ENCODE measurements around the gene FBXO33. TPM values are rescaled to one million over a fixed set of nuclear protein-coding genes. Genes with fewer than 3 reads are reported as not detected.
A peak's percentile ranks its signal among the peaks of the same experiment; 100 is the strongest.

The FBXO33 gene, protein sequence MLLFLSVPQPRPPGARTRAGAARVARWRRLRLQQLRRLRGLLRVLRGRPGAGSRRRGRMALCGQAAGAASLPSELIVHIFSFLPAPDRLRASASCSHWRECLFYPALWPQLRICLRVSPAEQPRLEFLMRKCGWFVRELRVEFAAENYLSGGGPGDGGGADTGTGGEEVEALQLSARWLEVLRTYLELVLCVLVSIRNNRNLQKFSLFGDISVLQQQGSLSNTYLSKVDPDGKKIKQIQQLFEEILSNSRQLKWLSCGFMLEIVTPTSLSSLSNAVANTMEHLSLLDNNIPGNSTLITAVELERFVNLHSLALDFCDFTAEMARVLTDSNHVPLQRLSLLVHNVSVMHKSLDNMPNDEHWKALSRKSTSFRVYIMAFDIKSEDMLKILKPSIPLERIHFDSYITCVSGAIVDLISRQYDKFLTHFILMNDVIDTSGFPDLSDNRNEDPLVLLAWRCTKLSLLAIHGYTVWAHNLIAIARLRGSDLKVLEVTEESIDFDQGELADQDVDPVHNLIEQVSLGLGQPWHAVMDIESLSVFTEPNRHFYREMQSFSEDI
- 10 to 100 TPM; 12.9 to 18.4 (median 16.2) TPM for total RNA-seq

DNA sequence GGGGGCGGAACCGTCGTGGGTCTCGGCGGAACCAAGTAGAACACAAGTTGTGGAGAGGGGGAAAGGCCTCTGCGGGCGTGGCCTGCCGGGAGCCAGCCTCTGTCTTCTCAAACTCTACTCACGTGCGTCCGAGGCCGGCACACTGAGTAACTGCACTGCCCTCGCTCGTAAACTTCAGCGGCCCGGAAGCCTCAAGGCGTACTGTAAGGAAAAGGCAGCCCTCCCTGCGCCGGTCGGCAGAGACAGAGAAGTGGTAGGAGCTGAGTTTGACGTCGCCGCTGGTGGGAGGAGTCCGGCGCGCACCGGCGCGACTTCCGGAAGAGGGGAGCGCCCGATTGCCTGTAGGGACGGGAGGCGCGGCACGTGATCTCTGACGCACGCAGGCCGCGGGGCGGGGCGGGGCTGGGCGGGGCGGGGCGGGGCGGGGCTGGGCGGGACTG lies at the start of gene FBXO33:
TSS of gene FBXO33 (minus strand) at position 255 of the 440 bp plus-strand sequence. CDS start 271 bp downstream, outside the sequence.
- no peaks in the 10 kb centered on the region for H3K36me3 ChIP-seq
- peak; percentile 72 to 81 for TF ChIP-seq EP300 (IDR thresholded peaks at IDR 0.05)
- TF ChIP-seq, protein P1, sequence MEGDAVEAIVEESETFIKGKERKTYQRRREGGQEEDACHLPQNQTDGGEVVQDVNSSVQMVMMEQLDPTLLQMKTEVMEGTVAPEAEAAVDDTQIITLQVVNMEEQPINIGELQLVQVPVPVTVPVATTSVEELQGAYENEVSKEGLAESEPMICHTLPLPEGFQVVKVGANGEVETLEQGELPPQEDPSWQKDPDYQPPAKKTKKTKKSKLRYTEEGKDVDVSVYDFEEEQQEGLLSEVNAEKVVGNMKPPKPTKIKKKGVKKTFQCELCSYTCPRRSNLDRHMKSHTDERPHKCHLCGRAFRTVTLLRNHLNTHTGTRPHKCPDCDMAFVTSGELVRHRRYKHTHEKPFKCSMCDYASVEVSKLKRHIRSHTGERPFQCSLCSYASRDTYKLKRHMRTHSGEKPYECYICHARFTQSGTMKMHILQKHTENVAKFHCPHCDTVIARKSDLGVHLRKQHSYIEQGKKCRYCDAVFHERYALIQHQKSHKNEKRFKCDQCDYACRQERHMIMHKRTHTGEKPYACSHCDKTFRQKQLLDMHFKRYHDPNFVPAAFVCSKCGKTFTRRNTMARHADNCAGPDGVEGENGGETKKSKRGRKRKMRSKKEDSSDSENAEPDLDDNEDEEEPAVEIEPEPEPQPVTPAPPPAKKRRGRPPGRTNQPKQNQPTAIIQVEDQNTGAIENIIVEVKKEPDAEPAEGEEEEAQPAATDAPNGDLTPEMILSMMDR (IDR thresholded peaks at IDR 0.05), result peak in 1 of 5 experiments; percentile 5
- TF ChIP-seq POLR2A (IDR thresholded peaks at IDR 0.05), result peak in 1 of 2 donors; percentile 52
- H3K27ac ChIP-seq, result peak within 1 kb of the TSS; percentile 97 to 99 (median 98)
- peaks cover 0 to 45% (median 24%) of the 10 kb centered on the region in 4 donors for H3K4me1 ChIP-seq
- no peaks in the 10 kb centered on the region for H3K27me3 ChIP-seq
- 0% methylated on average over 26 to 32 of the region's 47 CpGs for WGBS, 2 donors
- H3K9me3 ChIP-seq, result no peaks in the 10 kb centered on the region
- peak within 1 kb of the TSS; percentile 88 to 98 (median 98) for H3K4me3 ChIP-seq
- DNase-seq (ENCODE audit: low spot score in 2 of 2), result peak; percentile 92 to 93

DNA sequence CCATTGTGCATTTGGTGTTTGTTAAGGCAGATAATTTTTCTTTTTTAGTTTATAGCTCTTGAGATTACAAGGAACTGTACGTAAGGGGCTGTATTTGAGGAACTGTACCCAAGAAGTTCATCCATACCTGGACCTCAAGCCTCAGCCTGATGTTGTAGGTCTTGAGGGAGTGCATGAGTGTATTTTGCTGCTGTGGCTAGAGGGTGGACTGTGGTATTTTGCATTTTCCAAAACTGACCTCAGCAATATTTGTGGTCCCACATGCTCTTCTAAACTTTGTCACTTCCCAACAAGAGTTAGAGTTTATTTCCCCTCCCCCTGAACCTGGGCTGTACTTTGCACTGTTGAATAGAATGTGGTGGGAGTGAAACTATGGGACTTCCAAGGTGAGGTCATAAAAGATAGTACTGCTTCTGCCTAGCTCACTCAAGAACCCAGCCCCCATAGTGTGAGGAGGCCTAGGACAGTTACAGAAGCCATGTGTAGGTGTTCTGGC lies 42.2 kb upstream of the FBXO33 start:
- Histone ChIP-seq H3K27me3 (no peaks in the 10 kb centered on the region), H3K27ac (no peak overlapping the region), H3K4me3 (no peak overlapping the region), H3K4me1 (peaks cover 0 to 6% (median under 1%) of the 10 kb centered on the region in 4 donors), H3K36me3 (peaks cover 0 to 3% (median 0%) of the 10 kb centered on the region in 3 donors), H3K9me3 (peaks cover 0 to 11% (median 0%) of the 10 kb centered on the region in 4 donors)
- WGBS, 2 donors, result 98 to 100% methylated on average over 1 of the region's 1 CpG
- no peak for DNase-seq (ENCODE audit: low spot score in 2 of 2)
- TF ChIP-seq EP300 (IDR thresholded peaks at IDR 0.05), result no peak
- TF ChIP-seq, protein P1 (IDR thresholded peaks at IDR 0.05), result no peak

DNA sequence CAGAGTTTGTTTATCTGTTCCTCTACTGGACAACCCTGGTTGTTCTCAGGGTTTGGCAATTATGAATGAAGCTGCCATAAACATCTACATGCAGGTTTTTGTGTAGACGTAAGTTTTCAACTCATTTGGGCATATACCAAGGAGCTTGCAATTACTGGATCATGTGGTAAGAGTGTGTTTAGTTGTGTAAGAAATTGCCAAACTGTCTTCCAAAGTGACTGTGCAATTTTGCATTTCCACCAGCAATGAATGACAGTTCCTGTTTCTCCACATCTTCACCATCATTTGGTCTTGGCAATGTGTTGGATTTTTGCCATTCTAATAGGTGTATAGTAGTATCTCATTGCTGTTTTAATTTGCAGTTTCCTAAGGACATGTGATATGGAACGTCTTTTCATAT lies 39.8 kb upstream of the FBXO33 start:
- Histone ChIP-seq H3K4me1 (peaks cover 0 to 15% (median 2%) of the 10 kb centered on the region in 4 donors), H3K36me3 (peaks cover 0 to 3% (median 0%) of the 10 kb centered on the region in 3 donors), H3K4me3 (no peak overlapping the region), H3K9me3 (peaks cover 0 to 15% (median 0%) of the 10 kb centered on the region in 4 donors), H3K27me3 (no peaks in the 10 kb centered on the region), H3K27ac (no peak overlapping the region)
- WGBS, 2 donors, result 86 to 94% methylated on average over 2 of the region's 2 CpGs
- TF ChIP-seq EP300 (IDR thresholded peaks at IDR 0.05) (no peak), POLR2A (IDR thresholded peaks at IDR 0.05) (no peak)
- TF ChIP-seq, protein P1 (IDR thresholded peaks at IDR 0.05), result no peak
- DNase-seq (ENCODE audit: low spot score in 2 of 2), result no peak

DNA sequence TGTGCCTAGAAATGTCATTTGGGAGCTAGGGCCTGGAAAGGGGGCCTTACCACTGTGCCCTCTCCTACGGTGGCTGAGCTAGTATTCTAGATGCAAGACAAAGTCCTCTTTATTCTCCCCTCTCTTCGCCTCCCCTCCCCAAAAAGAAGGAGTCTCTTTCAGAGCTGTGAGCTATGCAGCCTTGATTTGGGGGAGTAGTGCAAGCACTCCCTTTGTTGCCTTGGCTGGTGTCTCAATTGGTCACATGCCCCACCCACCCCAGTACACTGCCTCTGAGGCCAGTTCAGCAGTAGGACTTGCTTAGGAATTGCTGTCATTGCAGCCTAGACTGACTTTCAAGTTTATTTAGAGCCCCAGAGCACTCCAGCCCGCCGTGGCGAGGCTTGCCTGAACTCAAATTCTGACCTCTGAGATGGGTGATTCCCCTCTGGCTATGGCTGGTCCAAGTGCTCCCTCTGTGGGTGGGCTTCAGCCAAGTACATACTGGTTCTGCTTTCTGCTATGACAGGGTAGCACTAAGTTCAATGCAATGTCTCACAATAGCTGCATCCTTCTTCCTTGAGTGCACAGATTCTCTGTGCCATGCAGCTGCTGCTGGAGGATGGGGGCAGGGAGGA lies 37.0 kb upstream of the FBXO33 start:
- Histone ChIP-seq H3K4me3 (no peak overlapping the region), H3K27ac (peak overlapping the region in 2 of 4 donors; percentile 23 to 53), H3K9me3 (peaks cover 0 to 15% (median 2%) of the 10 kb centered on the region in 4 donors), H3K36me3 (peaks cover 0 to 3% (median 0%) of the 10 kb centered on the region in 3 donors), H3K27me3 (no peaks in the 10 kb centered on the region), H3K4me1 (peaks cover 0 to 15% (median 2%) of the 10 kb centered on the region in 4 donors)
- DNase-seq (ENCODE audit: low spot score in 2 of 2), result no peak
- WGBS, 2 donors, result 24 to 30% methylated on average over 5 of the region's 5 CpGs
- TF ChIP-seq, protein P1 (IDR thresholded peaks at IDR 0.05), result peak in 1 of 5 experiments; percentile 19
- TF ChIP-seq EP300 (IDR thresholded peaks at IDR 0.05) (no peak), POLR2A (IDR thresholded peaks at IDR 0.05) (no peak)
